ENCODE measurements around the gene GABARAPL2.

GABARAPL2 gene

DNA sequence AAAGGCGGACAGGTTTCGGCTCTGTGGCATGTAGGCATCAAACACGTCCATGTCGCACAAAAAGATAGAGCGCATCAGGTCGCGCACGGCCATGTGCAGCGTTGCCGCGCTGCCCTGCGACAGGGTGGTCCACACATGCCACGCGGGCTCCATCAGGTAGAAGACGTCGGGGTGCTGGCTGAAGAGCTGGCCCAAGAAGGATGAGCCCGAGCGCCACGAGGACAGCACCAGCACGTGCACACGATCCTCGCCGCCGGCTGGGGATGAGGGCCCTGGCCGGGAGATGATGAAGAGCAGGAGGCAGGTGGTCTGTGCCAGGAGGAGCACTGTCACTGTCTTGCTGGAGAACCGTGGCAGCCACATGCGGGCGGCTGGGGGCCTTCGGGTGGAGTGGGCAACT lies 36.2 kb upstream of the GABARAPL2 start:
- Mint-ChIP-seq H3K4me1 (no peaks in the 10 kb centered on the region), H3K27ac (no peak overlapping the region), H3K36me3 (ENCODE audit: low read depth) (no peaks in the 10 kb centered on the region), H3K4me3 (no peak overlapping the region), H3K9me3 (no peaks in the 10 kb centered on the region), H3K27me3 (ENCODE audit: low read depth) (no peaks in the 10 kb centered on the region)
- TF ChIP-seq CTCF (IDR thresholded peaks at IDR 0.05; ENCODE audit: unreplicated experiment in 3 of 3) = no peak

DNA sequence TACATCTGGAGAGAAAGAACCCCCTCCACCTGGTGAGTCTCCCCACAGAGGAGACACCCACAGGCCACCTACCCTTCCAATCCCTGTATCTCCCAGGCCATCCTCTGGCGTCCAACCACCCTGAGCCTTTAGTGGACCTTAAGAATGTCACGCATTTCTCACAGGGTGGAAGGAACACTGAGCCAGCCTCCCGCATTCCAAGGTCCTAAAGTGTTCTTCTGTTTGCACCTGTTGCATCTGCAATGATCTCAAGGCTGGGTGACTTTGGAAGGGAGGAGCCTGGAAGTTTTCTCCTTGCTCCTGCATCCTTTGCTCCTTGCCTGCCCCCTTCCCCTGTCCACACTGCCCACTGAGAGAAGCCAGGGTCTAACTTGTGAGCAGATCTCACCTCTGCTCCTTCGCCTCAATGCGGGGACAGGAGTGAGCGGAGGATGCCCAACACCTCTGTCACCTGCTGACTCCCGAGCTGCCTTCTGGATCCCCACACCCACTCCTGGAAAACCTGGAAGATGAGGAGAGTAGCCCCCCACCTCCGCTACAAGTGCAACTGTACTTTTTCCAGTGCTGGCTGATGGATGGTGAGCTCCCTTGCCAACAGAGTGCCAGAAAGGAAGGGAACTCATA lies 33.9 kb upstream of the GABARAPL2 start:
- H3K27ac Mint-ChIP-seq = no peak overlapping the region
- H3K4me1 Mint-ChIP-seq = no peaks in the 10 kb centered on the region
- no peak overlapping the region for H3K4me3 Mint-ChIP-seq
- H3K9me3 Mint-ChIP-seq = no peaks in the 10 kb centered on the region
- no peaks in the 10 kb centered on the region for H3K36me3 Mint-ChIP-seq (ENCODE audit: low read depth)
- H3K27me3 Mint-ChIP-seq (ENCODE audit: low read depth) = no peaks in the 10 kb centered on the region
- no peak for TF ChIP-seq CTCF (IDR thresholded peaks at IDR 0.05; ENCODE audit: unreplicated experiment in 3 of 3)

- no peaks in the 10 kb centered on the region for H3K36me3 Mint-ChIP-seq (ENCODE audit: low read depth)
Observed at GRCh38 chr16:75532791-75533190, 33.4 kb upstream of the GABARAPL2 start.

DNA sequence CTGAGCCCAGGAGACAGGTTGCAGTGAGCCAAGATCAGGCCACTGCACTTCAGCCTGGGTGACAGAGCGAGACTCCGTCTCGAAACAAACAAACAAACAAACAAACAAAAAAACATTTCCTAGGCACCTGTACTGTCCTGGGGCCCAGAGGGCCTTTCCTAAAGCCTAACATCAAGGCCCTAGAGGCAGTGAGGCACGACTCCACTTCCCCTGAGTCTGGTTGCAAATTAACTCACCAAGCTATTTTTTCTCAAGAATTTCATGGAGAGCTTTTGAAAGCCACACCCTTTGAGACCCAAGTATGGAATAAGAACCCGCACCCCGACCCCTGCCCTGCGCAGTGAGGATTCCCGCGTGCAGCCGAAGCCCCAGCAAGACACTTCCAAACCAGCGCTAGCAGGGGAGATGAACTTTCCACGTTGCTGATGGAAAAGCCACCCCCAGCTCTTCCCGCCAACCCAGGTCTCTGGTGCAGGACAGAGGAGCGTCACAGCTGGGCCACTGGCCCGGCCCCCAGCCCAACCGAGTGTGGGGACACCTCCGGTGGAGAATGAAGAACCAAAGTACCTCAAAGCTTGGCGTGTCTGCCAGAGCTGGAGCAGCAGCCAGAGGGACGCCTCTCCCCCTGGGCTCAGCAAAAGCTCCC lies 31.5 kb upstream of the GABARAPL2 start:
- Mint-ChIP-seq H3K36me3 (ENCODE audit: low read depth) (no peaks in the 10 kb centered on the region), H3K9me3 (no peaks in the 10 kb centered on the region), H3K4me3 (no peak overlapping the region), H3K27me3 (ENCODE audit: low read depth) (no peaks in the 10 kb centered on the region), H3K27ac (peak overlapping the region; percentile 62 to 87 (median 65)), H3K4me1 (no peaks in the 10 kb centered on the region)
- no peak for TF ChIP-seq CTCF (IDR thresholded peaks at IDR 0.05; ENCODE audit: unreplicated experiment in 3 of 3)

More at GRCh38 chr16:75532791-75533190, 33.4 kb upstream of the GABARAPL2 start:
- Mint-ChIP-seq H3K27ac (no peak overlapping the region), H3K9me3 (no peaks in the 10 kb centered on the region), H3K4me1 (no peaks in the 10 kb centered on the region), H3K4me3 (no peak overlapping the region), H3K27me3 (ENCODE audit: low read depth) (no peaks in the 10 kb centered on the region)
- TF ChIP-seq CTCF (IDR thresholded peaks at IDR 0.05; ENCODE audit: unreplicated experiment in 3 of 3) = no peak

GRCh38 chr16:75535211-75535843 lies 30.9 kb upstream of the GABARAPL2 start:
- Mint-ChIP-seq H3K9me3 (no peaks in the 10 kb centered on the region), H3K4me3 (no peak overlapping the region), H3K4me1 (no peaks in the 10 kb centered on the region), H3K27ac (peak overlapping the region in 1 of 3 experiments; percentile 62), H3K36me3 (ENCODE audit: low read depth) (no peaks in the 10 kb centered on the region), H3K27me3 (ENCODE audit: low read depth) (no peaks in the 10 kb centered on the region)
- TF ChIP-seq CTCF (IDR thresholded peaks at IDR 0.05; ENCODE audit: unreplicated experiment in 3 of 3) = no peak

Measured in nephron (organoid).